Lung (tissue), 12 donors: ENCODE results near the gene OR51M1. TPM values are rescaled to one million over a fixed set of nuclear protein-coding genes. Genes with fewer than 3 reads are reported as not detected.
A peak's percentile ranks its signal among the peaks of the same experiment; 100 is the strongest.

Experiments
- ATAC-seq: fragments of 200-7000 bp; cut with Tn5 transposase; one replicate; pipeline ENCODE4 v1.9.1; 2020; ENCODE audit warnings: moderate number of reproducible peaks; ENCODE audit not compliant: insufficient read depth, low FRiP score
- DNase-seq, 3 donors: peaks; one replicate each; pipeline ENCODE4 v3.0.0-alpha.2; 2013 to 2017
- H3K27ac ChIP-seq, 2 donors: one replicate each; pipeline ENCODE4 v1.5.1; 2013; ENCODE audit warnings: mild to moderate bottlenecking in 2 of 2, moderate library complexity in 2 of 2, control low read depth in 1 of 2, inconsistent platforms in 1 of 2, low read depth in 1 of 2, low read length in 1 of 2
- H3K27me3 ChIP-seq, 3 donors: one replicate each; pipeline ENCODE4 v1.5.1; 2013; ENCODE audit warnings: low read length in 2 of 3; ENCODE audit not compliant: control insufficient read depth in 3 of 3, insufficient read depth in 3 of 3
- H3K36me3 ChIP-seq, 4 donors: one replicate each; pipeline ENCODE4 v1.5.1; 2013; ENCODE audit warnings: low read length in 4 of 4, mild to moderate bottlenecking in 1 of 4, moderate library complexity in 1 of 4; ENCODE audit not compliant: control insufficient read depth in 4 of 4, insufficient read depth in 4 of 4
- H3K4me1 ChIP-seq, 5 donors: one replicate each; pipeline ENCODE4 v1.5.1; 2013; ENCODE audit warnings: low read length in 5 of 5, mild to moderate bottlenecking in 2 of 5, moderate library complexity in 1 of 5; ENCODE audit not compliant: control insufficient read depth in 5 of 5, insufficient read depth in 5 of 5
- H3K4me3 ChIP-seq: one replicate; pipeline ENCODE4 v1.5.1; 2013; ENCODE audit warnings: mild to moderate bottlenecking, control low read depth, moderate library complexity
- H3K9ac ChIP-seq, 2 donors: one replicate each; pipeline ENCODE4 v1.5.1; 2013; ENCODE audit warnings: low read length in 2 of 2, control low read depth in 1 of 2; ENCODE audit not compliant: insufficient read depth in 1 of 2
- H3K9me3 ChIP-seq, 4 donors: one replicate each; pipeline ENCODE4 v1.5.1; 2013; ENCODE audit warnings: low read length in 3 of 4, mild to moderate bottlenecking in 1 of 4, moderate library complexity in 1 of 4; ENCODE audit not compliant: control insufficient read depth in 4 of 4, insufficient read depth in 3 of 4
- WGBS, 2 donors: extraction: QIAGEN DNeasy Blood & Tissue Kit; methylation state at CpG; one replicate each; pipeline ENCODE4 v1.1.7; 2013; 5-methylcytosine and 5-hydroxymethylcytosine counted together
- polyA plus RNA-seq, 2 donors: library from polyadenylated mRNA; stranded (reverse); fragments of 200-250 nt; gene quantifications; one replicate each; pipeline ENCODE4 v1.2.1, GENCODE V29; 2013
- total RNA-seq, 2 donors: library from RNA; depleted of rRNA in 1 of 2; stranded (reverse); fragments of >200 nt in 1 of 2; gene quantifications; one replicate each; pipeline ENCODE4 v1.2.1, GENCODE V29; 2014 to 2021
- TF ChIP-seq, protein P1 (sequence below): IDR thresholded peaks from 2 replicates; pipeline ENCODE4 v1.5.1; 2012; ENCODE audit warnings: mild to moderate bottlenecking; ENCODE audit errors: control extremely low read depth, extremely low read depth
- donor health status: control.
- donor health status: control.
- donor health status: Bipolar disorder and iron deficiency.
- donor health status: healthy.
- donor health status: DM: yes; HTN: yes; CAD: no.

OR51M1 gene
- total and polyA plus RNA-seq, 4 donors, result not detected

DNA sequence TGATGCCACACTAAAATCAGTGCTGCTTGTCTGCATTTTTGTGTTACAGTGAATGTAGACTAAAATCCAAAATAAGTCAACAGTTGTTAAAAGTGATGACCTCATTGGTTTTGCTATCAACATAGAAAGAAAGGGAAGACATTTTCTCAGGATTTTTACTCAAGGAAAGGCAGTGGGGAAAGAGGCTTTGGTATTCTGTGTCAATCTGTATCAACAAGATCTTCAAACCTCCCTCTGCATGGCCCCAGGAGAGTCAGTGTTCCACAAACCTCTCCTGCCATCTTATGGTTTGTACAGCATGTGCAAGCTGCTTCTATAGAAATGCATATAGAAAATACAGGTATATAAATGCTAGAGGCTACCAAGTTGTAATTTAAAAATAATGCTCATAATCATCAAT lies 13.8 kb upstream of the OR51M1 start:
- H3K9ac ChIP-seq, result no peak overlapping the region
- TF ChIP-seq, protein P1, sequence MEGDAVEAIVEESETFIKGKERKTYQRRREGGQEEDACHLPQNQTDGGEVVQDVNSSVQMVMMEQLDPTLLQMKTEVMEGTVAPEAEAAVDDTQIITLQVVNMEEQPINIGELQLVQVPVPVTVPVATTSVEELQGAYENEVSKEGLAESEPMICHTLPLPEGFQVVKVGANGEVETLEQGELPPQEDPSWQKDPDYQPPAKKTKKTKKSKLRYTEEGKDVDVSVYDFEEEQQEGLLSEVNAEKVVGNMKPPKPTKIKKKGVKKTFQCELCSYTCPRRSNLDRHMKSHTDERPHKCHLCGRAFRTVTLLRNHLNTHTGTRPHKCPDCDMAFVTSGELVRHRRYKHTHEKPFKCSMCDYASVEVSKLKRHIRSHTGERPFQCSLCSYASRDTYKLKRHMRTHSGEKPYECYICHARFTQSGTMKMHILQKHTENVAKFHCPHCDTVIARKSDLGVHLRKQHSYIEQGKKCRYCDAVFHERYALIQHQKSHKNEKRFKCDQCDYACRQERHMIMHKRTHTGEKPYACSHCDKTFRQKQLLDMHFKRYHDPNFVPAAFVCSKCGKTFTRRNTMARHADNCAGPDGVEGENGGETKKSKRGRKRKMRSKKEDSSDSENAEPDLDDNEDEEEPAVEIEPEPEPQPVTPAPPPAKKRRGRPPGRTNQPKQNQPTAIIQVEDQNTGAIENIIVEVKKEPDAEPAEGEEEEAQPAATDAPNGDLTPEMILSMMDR, result no peak
- no peaks in the 10 kb centered on the region for H3K36me3 ChIP-seq
- DNase-seq, result peak in 2 of 3 donors; percentile 18 to 19
- H3K27me3 ChIP-seq, result no peaks in the 10 kb centered on the region
- H3K9me3 ChIP-seq, result peaks cover 0 to 2% (median 0%) of the 10 kb centered on the region in 4 donors
- no peak overlapping the region for H3K4me3 ChIP-seq
- ATAC-seq, result no peak
- H3K4me1 ChIP-seq, result peaks cover 0 to 4% (median 0%) of the 10 kb centered on the region in 5 donors
- no peak overlapping the region for H3K27ac ChIP-seq

DNA sequence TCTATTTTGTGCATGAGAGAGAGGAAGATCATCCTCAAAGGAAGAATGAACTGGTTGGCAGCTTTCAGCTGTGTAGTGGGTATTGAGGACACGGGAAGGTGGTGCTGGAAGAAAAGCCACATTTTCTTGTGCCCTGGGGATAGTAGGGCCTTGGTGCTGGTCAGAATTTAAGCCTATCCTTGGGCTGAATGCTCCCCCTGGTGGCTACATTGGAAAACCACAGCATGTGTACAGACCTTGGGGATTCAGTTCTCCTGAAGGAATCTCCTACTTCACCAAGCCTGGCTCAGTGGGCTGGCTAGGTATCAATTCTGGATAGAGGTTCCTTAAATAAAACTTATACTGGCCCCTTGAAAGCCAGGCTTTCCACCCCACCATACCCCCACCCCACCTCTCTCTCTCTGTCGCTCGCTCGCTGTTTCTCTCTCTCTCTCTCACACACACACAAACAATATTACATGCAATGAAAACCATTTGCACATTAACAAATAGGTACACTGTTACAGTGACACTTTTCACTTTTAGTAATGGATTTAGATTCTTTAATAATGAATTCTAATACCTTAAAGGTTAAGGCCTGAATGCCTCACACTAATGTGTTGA lies 2.8 kb upstream of the OR51M1 start:
- ATAC-seq (no peak), DNase-seq (peak; percentile 34 to 60 (median 57))
- WGBS, 2 donors, result 78 to 83% methylated on average over 4 of the region's 4 CpGs

DNA sequence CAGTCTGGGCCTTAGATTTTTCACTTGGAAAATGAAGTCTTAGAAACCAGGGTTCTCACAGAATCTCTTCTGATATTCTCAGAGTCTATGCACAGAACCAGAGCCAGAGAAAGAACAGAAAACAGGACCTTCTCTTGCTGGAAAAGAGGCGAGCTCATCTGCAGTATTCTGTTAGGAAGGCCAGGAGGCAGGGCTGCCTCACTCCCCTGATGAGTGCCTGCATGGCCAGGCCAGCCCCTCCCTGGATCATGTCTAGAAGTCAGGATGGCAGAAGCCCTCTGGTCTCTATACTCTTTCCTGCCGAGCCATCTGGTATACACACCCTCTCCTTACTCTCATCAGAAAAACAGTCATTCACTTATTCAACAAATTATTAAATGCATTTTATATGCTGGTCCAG lies 723 bp downstream of the OR51M1 start:
- Histone ChIP-seq H3K9ac (no peak overlapping the region), H3K36me3 (no peaks in the 10 kb centered on the region), H3K9me3 (no peaks in the 10 kb centered on the region), H3K27ac (no peak overlapping the region), H3K27me3 (no peaks in the 10 kb centered on the region), H3K4me3 (no peak overlapping the region), H3K4me1 (no peaks in the 10 kb centered on the region)
- TF ChIP-seq, protein P1, result no peak
- ATAC-seq (no peak), DNase-seq (no peak)
- WGBS, 2 donors, result 87 to 91% methylated on average over 2 of the region's 2 CpGs

More for the DNA sequence above, 2.8 kb upstream of the OR51M1 start:
- Histone ChIP-seq H3K9me3 (no peaks in the 10 kb centered on the region), H3K27me3 (no peaks in the 10 kb centered on the region), H3K36me3 (no peaks in the 10 kb centered on the region), H3K27ac (no peak overlapping the region), H3K4me3 (no peak overlapping the region), H3K9ac (no peak overlapping the region), H3K4me1 (no peaks in the 10 kb centered on the region)
- TF ChIP-seq, protein P1, result peak; percentile 35

DNA sequence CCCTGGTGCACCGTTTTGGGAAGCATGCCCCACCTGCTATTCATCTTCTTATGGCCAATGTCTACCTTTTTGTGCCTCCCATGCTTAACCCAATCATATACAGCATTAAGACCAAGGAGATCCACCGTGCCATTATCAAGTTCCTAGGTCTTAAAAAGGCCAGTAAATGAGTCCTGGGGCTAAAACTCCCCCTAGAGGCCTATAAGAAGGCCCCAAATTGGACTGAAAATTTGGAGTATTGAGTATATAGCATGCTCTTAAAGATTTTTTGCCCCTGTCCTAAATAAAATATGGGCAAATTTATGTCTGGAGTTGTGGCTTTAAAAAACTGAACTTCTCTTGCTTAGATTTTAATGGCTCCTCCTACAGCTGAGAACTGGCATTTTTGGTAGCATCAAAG lies 6.6 kb downstream of the OR51M1 start:
- no peak for ATAC-seq
- DNase-seq, result no peak
- Histone ChIP-seq H3K9ac (no peak overlapping the region), H3K9me3 (no peaks in the 10 kb centered on the region), H3K27ac (no peak overlapping the region), H3K4me1 (no peaks in the 10 kb centered on the region), H3K27me3 (no peaks in the 10 kb centered on the region), H3K4me3 (no peak overlapping the region), H3K36me3 (no peaks in the 10 kb centered on the region)
- TF ChIP-seq, protein P1, result no peak
- 81 to 93% methylated on average over 2 of the region's 2 CpGs for WGBS, 2 donors
